Stimulated activated CD8-positive, alpha-beta memory T cell treated with anti-CD3 and anti-CD28 coated beads, Interleukin-15, amount 100 ng/mL, for 1 hour (primary cell): ENCODE data around the gene HOXC11.

Experiments
- DNase-seq: peaks from one replicate; pipeline ENCODE4 v3.0.0-alpha.2; 2020; ENCODE audit warnings: low read depth

The HOXC11 gene

GRCh38 chr12:53997204-53998109 is 24.5 kb downstream of the HOXC11 start:
- no peak for DNase-seq

DNA sequence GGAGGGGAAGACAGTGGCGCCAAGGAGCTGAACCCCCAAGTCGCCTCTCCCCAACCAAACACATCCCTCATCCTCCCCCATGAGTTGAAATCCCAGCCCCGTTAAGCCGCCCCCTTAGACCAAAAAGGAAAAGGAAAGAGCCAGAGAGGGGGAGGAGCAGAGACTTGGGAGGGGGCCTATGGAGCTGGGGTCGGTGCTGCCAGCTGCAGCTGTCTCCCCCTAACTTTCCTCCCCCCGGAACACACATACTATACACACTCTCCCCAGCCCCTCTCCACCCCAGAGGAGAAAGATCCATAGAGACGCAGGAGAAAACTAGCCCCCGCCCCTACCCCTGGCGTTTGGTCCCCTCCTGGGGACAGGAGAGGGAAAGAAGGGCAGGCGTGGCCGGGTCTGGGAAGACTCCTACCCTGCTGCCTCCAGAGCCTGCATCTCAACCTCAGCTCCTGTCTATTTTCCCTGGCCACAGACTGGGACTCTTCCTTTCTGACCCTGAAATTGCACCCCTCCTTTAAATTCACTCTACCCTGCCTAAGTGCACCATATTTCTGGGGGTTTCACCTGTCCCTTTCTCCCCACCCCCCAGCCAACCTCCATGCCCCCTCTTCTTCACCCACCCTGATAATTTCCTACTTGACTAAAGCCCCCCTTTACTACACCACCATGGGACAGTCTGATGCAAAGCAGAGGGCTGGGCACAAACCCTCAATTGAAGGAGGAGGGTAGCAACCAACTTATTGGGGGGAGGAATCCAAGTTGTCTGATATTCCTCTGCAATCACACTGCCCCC is 25.4 kb downstream of the HOXC11 start:
- DNase-seq: no peak

DNA sequence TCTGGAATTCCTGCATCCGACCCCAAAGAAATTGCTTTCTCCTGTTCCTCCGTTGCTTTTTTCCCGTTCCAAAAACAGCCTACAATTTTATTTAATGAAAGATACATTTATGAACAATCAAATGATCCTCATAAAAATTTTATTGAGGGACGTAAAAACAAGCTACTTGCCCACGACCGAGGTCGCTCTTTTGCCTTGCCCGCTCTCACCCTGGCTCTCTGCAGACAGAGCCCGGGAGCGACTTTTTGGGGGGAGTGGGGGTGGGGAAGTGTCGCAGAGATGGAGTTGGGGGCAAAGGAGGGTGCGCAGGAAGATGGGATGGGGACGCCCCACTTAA is 25.9 kb downstream of the HOXC11 start:
- DNase-seq: no peak

DNA sequence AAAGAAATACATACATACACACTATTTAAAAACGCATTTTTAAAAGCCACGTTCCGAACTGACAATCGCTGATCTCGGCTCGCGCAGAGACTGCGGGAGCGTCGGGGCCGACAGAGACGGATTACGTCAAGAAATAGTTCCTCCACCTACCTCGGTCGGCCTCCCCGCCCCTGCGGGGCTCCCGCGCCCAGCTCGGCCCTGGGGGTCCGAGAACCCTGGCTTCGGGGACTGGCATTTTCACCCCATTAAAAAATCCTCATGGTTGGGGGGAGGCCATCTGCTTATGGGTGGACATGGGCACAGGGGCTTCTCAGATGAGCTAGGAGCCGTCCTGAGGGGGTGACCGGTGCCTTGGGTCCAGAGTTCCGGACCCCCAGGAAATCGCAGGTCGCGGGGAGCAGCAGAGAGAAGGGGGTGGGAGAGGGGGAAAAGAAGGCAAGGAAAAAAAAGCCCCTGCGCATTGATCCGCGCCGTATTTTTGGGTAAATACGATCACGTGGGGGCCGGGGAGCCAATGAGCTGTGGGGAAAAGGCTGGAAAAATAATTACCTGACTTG is 26.7 kb downstream of the HOXC11 start:
- no peak for DNase-seq

DNA sequence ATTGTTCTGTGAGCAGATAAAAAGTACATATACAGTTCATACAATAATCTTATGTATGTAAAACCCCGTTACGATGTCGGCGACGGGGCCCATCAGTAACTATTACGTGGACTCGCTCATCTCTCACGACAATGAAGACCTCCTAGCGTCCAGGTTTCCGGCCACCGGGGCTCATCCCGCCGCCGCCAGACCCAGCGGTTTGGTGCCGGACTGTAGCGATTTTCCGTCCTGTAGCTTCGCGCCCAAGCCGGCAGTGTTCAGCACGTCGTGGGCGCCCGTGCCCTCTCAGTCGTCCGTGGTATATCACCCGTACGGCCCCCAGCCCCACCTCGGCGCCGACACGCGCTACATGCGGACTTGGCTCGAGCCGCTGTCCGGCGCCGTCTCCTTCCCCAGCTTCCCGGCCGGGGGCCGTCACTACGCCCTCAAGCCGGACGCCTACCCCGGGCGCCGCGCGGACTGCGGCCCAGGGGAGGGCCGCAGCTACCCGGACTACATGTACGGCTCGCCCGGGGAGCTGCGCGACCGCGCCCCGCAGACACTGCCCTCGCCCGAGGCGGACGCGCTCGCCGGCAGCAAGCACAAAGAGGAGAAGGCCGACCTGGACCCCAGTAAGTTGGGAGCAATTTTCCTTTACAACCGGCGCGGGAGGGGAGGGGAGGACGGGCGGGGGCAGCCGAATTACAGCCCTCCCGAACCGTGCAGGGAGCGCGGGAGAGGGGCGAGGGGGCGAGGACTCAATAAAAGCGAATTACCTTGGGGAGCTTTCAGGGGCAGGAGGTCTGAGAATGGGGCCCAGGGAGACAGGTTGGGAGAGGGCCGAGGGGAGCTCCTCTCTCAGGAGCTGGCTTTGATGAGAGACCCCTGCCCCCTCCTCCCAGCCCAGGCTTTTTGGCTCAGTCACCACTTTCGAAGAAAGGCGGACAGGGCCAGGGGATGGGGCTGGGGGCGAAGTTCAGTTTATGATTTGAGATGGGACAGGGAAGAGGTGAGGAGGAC is 27.5 kb downstream of the HOXC11 start, which contains the start of gene HOXC9:
HOXC9 (plus strand) TSS at position 46 of the 999 bp plus-strand sequence; CDS start at position 74, 28 bp downstream.
- no peak for DNase-seq

DNA sequence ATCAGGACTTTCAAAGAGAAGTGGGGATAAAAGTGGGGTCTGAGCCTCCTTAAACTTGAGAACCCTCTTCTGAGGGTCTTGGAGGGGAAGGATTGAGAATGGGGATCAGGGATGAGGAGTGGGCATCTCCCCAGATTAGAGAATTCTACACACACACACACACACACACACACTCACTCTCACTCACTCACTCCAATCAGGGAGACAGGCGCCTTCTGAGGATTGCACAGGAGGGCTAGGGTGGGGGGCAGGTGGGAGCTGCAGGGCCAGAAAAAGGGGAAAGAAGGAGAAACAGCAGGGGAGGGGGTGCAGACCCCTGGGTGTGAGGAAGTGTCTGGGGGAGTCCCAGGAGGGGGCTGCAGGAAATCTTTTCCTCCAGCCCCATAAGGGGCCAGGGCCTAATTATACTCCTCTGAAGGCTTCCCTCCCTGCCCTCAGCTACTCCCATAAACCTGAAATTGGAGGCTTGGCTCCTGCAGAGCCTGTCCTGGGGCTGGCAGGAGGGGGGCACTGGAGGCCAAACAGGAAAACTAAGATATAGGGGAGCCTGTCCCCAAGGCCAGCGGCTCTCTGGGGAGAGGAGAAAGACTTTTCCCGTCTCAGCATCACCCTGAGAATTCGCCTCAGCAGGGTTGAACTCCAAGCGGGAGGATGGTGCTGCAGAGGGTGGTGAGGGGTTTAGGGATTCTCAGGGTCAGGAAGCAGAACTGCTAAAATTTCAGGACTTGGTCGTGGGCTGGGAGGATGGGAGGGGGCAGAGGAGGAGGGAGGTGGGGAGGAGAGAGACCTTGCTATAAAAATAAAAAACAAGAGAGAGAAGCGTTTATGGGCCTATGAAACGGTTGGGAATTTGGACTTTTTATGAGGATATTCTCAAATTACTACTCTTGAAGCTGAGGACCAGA is 28.6 kb downstream of the HOXC11 start:
- DNase-seq: no peak

DNA sequence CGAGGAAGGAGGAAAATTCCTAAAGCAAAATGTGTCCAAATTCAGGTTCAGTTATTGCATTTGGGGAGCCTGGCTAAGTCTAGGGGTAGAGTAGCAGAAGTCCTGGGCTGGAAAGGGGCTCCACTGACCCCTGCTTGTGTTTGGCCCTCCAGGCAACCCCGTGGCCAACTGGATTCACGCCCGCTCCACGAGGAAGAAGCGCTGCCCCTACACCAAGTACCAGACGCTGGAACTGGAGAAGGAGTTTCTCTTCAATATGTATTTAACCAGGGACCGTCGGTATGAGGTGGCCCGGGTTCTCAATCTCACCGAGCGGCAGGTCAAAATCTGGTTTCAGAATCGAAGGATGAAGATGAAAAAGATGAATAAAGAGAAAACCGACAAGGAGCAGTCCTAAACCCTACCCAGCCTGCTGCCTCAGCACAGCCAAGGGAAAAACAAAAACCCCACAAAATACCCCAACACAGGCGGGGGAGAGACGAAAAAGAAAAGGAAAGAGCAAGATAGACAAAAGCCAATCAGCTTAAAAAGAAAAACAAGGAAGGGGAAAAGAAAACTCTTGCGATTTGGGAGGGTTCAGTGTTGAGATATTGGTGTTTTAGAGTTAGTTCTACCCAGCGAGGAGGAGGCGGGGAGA is 29.5 kb downstream of the HOXC11 start:
- no peak for DNase-seq

DNA sequence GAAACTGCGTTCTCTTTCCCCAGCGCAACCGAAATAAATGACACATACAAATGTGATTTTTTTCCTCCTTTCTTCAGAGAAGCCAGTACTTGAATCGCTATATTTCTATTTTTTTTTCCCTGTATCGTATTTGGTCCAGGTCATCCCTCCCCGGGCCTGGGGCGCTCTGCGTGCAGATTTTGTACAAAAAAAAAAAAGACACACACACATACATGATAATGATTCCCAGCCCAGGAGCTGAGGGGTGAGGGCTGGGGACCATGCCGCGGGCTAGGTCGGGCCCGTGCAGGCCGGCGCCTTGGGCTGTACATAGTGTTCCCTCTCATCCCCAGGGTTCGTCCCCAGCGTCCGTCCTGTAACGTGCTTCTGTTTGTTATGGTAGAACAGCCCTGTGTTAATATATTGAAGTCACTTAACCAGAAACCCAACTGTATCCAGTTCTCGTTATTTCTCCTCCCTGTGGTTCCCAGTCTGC is 30.0 kb downstream of the HOXC11 start:
- no peak for DNase-seq

DNA sequence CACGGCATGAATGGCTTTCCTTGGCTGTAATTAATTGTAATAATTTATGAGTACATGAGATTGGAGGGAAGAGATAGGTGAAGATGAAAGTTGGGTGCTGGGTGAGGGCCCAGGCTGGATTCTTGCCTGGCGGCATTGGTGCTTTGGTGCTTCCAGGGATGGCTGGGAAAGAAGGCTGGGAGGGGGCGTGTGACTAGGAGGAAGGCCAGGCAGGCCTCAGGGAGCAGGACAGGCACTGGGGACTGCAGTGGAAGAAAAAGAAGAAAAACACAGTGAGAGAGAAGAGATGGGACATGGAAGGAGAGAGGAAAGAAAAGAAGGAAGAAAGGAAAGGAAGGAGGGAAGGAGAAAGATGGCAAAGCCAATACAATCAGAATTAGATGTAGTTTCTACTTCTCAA is 30.7 kb downstream of the HOXC11 start:
- no peak for DNase-seq

GRCh38 chr12:54004063-54004840 is 31.3 kb downstream of the HOXC11 start:
- no peak for DNase-seq

DNA sequence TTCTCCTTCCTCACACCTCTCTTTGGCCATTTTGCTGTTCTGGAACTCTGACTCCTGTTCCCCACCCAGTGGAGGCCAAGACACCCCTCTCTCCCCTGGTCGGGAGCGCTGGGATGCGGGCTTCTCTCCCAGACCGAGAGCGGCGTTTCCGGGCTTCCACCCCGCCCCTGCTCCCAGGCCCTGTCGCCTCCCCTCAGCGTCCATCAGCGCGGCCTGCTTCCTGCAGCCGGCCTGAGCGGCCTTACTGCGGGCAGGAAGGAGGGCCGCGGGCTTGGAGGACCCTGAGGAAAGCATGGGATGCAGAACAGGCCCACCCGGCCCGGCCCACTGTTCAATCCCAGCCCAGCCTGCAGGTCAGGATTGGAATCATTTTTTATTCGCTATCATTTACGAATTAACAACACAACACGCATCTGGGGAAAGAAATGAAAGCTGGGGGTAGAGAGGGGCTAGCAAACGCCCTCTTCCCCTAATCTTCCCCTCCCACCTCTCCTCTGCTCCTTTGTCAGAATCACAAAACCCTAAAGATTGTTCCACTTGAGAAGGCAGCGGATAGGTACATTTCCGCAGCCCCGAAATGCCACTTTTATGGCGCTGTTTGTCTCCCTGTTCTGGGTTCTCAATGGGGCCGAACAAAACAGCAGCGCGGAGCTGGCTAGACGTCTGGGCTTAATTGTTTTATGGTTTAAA is 32.1 kb downstream of the HOXC11 start:
- no peak for DNase-seq

DNA sequence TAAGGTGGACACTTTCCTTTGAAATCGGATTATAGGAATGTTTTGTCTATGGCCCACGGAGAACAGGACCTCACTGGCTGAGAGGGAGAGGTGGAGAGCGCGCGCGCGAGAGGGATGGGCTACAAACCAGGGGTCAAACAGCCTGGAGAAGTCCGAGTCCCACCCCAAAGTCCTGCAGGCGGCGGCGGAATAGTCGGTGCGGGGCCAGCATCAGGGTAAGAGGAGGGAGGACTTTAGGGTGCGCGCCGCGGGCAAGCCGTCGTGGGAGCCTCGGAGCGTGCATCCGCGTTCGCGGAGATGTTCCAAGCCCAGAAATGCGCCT is 32.6 kb downstream of the HOXC11 start:
- no peak for DNase-seq

DNA sequence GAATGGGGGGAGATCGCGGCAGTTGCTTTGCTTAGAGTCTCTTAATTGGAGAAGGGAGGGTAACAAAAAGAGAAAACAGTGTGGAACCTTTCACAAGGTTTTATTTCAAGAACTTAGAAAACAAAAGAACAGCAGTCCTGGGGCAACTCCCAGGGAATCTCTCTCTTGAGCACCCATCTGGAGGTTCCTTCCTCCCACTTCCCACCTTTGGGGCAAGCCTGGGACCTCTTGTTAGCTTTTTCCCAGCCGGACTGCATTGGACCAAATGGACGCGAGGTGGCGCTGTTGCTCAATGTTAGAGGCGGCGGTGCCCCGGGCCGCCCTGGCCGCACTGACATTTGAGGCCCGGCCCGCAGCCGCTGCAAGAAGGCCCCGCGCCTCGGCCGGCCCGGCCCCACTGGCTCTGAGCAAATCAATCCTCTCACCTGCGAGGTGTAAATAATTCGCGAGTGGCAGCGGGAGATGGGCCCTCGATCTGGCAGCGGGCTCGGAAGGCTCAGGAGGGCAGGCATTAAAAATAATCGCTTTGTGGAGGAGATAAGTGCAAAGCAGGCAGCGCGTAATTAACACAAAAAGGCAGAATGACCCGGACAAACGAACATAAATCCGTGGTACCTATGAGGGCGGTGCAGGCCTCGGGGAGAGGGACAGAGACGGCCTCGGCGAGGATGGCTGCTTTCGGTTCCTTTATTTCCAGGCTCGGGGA is 33.1 kb downstream of the HOXC11 start:
- DNase-seq: peak; percentile 83

DNA sequence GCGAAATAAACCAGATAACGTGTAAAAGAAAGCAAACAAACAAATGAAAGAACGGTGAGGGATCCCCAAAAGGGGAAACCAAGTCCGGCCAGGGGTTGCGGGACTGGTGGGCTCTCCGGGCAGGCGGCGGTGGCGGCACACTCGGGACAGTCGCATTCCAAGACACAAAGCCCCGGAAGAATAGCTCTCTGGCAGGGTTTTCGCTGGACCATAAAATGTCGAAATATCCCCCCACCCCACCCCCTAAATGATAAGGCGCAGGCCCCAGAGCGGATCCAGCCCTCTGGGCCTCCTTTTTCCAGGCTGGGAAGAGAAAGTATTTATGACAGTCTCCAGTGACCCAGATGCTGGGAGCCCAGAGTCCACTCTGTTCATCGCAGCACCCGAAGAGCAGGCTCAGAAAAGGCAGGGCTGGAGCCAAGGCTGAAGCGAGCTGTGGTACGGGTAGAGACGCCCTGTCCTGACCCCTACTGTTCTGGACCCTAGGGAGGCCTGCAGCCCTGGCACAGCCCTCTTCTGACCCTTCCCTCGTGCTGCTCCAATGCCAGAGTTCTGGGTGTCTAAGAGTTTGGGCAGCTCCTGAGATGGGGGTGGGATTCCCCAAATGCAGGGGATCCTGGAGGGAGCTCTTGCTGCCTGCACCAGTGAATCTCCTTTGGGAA is 33.8 kb downstream of the HOXC11 start:
- no peak for DNase-seq

DNA sequence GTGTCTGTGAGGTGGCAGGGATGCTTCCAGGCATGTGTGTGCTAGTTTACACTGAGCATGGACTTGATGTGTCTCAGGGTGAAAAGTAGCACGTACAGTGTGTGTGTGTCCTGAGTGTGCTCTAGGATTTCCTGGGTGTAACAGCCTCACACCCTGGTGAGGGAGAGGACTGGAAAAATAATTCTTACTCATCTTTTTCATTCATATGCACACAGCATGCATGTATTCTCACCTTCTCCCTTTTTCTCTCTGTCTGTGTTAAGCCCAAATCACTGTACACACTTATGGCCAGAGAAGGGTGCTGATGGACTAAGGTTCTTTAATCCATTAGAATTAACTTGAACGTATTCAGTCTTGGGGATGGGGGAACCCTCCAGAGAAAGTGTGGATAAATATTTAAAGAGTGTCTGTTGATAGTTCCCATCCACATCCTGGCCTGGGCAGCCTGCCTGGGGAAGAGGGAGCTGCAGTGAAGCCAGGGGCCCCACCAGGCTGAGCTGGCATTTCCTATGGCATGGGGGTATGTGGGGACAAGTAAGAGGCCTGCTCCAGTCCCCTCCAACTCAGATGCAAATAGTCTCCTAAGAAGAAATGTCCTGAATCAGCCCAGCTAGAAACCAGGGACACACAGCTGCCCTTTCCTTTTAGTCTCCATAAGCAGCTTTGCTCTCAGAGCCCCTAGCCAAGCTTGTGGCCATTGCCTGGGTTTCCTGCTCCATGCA is 34.8 kb downstream of the HOXC11 start:
- DNase-seq: no peak

GRCh38 chr12:54008260-54008552 is 35.3 kb downstream of the HOXC11 start:
- DNase-seq: no peak
